A549 (cell line): ENCODE results near the gene SAGE1.
"Not testable (repeated sequence)": the region's sequence is repeated elsewhere in the genome, so short reads cannot be mapped to it uniquely, and the experiment has no call there.

Experiments used
- CEBPB ChIP-seq, 2 experiments: fragments of >200 bp in 1 of 2; sonication (Bioruptor Twin) in 1 of 2; formaldehyde crosslinking in 1 of 2; IDR thresholded peaks; 2 replicates each; pipeline ENCODE4 v1.6.1; 2012 to 2016
- ESRRA ChIP-seq: fragments of 150-350 bp; IDR thresholded peaks from 2 replicates; pipeline ENCODE4 v1.6.1; 2014; ENCODE audit warnings: mild to moderate bottlenecking, low read length, borderline replicate concordance
- HDAC2 ChIP-seq: fragments of 200-600 bp; sonication (generic); IDR thresholded peaks from 2 replicates; pipeline ENCODE4 v1.6.1; 2016
- JUN ChIP-seq, 2 experiments: fragments of >200 bp; sonication (Bioruptor Twin); formaldehyde crosslinking; IDR thresholded peaks; 2 replicates in 1 of 2; 3 replicates in 1 of 2; pipeline ENCODE4 v1.6.1; 2016 to 2017
- KDM5A ChIP-seq: fragments of 200-600 bp; sonication (generic); IDR thresholded peaks from 2 replicates; pipeline ENCODE4 v1.6.1; 2016; ENCODE audit warnings: antibody characterized with exemption, mild to moderate bottlenecking
- MYC ChIP-seq: IDR thresholded peaks from 2 replicates; pipeline ENCODE4 v1.6.1; 2012; ENCODE audit warnings: mild to moderate bottlenecking, inconsistent platforms, low read length, improper control_type of control experiment, borderline replicate concordance
- POLR2A ChIP-seq: IDR thresholded peaks from 2 replicates; pipeline ENCODE4 v1.6.1; 2012; ENCODE audit warnings: mild to moderate bottlenecking, low read length
- RAD21 ChIP-seq, 2 experiments: fragments of >200 bp in 1 of 2; sonication (Bioruptor Twin) in 1 of 2; formaldehyde crosslinking in 1 of 2; IDR thresholded peaks in 1 of 2; conservative IDR thresholded peaks in 1 of 2; 2 replicates in 1 of 2; 3 replicates in 1 of 2; pipeline ENCODE4 v1.6.1; 2012 to 2018; ENCODE audit warnings: inconsistent platforms in 1 of 2
- REST ChIP-seq: fragments of 200-600 bp; sonication (generic); IDR thresholded peaks from 2 replicates; pipeline ENCODE4 v1.6.1; 2016; ENCODE audit warnings: antibody characterized with exemption, mild to moderate bottlenecking, moderate library complexity
- RFX5 ChIP-seq: fragments of 450-650 bp; IDR thresholded peaks from 2 replicates; pipeline ENCODE4 v1.7.1; 2014; ENCODE audit warnings: antibody characterized with exemption, mild to moderate bottlenecking, moderate library complexity
- TF ChIP-seq, protein P1 (sequence below): fragments of >200 bp; sonication (Bioruptor Twin); formaldehyde crosslinking; IDR thresholded peaks from 3 replicates; pipeline ENCODE4 v1.5.1; 2016
- TF ChIP-seq, protein P2 (sequence below): IDR thresholded peaks from 2 replicates; pipeline ENCODE4 v1.6.1; 2012

DNA sequence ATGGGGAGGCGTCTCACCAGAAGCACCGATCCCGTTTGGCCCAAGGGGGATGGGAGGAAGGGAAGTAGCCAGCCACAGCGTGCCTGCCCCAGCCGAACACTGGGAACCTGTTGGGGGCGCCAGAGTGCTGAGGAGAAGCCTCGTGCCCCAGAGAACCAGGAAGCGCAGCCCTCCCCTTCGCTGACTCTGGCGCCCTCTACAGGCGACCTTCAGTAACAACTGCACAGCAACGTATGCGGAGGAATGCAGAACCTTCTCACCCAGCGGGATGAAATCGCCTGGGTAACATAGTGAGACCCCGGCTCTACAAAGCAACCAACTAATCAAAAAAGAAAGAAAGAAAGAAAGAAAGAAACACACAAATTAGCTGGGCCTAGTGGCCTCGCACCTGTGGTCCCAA is 39.1 kb upstream of the SAGE1 start, which contains the start of gene CT45A8:
- TF ChIP-seq, protein P1, sequence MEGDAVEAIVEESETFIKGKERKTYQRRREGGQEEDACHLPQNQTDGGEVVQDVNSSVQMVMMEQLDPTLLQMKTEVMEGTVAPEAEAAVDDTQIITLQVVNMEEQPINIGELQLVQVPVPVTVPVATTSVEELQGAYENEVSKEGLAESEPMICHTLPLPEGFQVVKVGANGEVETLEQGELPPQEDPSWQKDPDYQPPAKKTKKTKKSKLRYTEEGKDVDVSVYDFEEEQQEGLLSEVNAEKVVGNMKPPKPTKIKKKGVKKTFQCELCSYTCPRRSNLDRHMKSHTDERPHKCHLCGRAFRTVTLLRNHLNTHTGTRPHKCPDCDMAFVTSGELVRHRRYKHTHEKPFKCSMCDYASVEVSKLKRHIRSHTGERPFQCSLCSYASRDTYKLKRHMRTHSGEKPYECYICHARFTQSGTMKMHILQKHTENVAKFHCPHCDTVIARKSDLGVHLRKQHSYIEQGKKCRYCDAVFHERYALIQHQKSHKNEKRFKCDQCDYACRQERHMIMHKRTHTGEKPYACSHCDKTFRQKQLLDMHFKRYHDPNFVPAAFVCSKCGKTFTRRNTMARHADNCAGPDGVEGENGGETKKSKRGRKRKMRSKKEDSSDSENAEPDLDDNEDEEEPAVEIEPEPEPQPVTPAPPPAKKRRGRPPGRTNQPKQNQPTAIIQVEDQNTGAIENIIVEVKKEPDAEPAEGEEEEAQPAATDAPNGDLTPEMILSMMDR: not testable (repeated sequence)
- not testable (repeated sequence) for TF ChIP-seq HDAC2; CEBPB (IDR thresholded peaks at IDR 0.05); MYC; RAD21 (conservative IDR thresholded peaks at IDR 0.05 in 1 of 2, IDR thresholded peaks at IDR 0.05 in 1 of 2); REST; JUN (IDR thresholded peaks at IDR 0.05); RFX5; POLR2A; KDM5A; ESRRA
- TF ChIP-seq, protein P2, sequence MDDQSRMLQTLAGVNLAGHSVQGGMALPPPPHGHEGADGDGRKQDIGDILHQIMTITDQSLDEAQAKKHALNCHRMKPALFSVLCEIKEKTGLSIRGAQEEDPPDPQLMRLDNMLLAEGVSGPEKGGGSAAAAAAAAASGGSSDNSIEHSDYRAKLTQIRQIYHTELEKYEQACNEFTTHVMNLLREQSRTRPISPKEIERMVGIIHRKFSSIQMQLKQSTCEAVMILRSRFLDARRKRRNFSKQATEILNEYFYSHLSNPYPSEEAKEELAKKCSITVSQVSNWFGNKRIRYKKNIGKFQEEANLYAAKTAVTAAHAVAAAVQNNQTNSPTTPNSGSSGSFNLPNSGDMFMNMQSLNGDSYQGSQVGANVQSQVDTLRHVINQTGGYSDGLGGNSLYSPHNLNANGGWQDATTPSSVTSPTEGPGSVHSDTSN: not testable (repeated sequence)
